GM18519 (cell line): ENCODE measurements around the gene PDXDC1.
"Not testable (repeated sequence)": the region's sequence is repeated elsewhere in the genome, so short reads cannot be mapped to it uniquely, and the experiment has no call there.

Experiments
- ATAC-seq: cut with Tn5 transposase; IDR thresholded peaks from one replicate; pipeline ENCODE4 v1.9.1; 2021; ENCODE audit warnings: mild to moderate bottlenecking, moderate library complexity; ENCODE audit not compliant: unreplicated experiment, low FRiP score

PDXDC1 gene

DNA sequence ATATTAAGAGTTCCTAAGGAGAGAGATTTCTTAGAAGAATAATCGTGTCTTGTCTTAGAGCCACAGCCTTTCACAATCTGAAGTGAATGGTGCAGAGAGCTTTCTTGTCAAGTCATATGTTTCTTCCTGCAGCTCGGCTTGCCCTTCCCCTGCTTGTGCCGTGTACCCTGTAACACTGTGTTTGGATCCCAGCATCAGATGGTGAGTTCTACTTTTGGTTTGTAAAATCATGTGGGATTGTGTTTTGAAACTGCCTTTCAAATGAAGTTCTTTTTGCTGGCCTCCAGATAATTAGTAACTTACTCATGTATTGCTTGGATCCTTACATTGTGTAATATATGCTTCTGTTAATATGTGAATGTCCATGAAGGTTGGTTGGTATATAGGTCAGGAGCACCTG is 33.8 kb downstream of the PDXDC1 start:
- not testable (repeated sequence) for ATAC-seq

DNA sequence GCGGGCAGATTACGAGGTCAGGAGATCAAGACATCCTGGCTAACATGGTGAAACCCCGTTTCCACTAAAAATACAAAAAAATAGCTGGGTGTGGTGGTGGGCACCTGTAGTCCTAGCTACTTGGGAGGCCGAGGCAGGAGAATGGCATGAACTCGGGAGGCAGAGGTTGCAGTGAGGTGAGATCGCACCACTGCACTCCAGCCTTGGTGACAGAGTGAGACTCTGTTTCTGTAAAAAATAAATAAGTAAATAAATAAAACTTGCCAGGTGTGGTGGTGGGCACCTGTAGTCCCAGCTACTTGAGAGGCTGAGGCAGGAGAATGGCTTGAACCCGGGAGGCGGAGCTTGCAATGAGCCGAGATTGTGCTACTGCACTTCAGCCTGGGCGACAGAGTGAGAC is 38.1 kb downstream of the PDXDC1 start:
- not testable (repeated sequence) for ATAC-seq

DNA sequence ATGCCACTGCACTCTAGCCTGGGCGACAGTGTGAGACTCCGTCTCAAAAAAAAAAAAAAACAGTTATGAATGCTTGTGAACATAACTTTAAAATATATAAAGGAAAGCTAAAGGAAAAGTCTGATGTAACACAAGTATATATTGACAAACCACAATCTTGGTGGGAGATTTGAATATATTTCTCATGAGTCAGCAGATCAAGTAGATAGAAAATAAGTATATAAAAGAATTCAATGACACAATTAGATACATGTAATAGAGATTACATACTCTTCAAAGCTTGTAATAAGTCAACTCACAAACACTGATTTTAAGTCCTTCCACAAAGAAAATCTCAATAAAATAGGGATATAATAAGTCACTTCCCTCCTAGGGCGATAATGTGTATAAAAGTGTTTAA is 40.8 kb downstream of the PDXDC1 start:
- not testable (repeated sequence) for ATAC-seq

DNA sequence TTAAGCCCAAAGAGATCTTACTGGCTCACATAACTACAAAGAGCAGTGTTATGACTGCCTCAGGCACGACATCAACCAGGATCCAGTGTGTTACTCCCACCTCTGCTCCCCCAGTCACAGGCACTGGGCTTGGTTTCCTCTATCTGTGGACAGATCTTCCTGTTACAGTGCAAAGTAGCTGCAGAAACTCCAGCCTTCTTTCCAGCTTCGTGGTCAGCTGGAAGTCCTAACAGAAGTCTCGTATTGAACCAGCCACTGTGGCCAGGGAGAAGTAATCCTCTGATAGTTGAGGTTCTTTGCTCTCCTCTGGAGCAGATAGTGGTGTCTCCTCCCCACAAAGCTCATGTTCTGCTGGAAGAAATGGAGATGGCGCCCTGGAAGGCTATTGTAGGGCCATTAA is 41.5 kb downstream of the PDXDC1 start:
- not testable (repeated sequence) for ATAC-seq

DNA sequence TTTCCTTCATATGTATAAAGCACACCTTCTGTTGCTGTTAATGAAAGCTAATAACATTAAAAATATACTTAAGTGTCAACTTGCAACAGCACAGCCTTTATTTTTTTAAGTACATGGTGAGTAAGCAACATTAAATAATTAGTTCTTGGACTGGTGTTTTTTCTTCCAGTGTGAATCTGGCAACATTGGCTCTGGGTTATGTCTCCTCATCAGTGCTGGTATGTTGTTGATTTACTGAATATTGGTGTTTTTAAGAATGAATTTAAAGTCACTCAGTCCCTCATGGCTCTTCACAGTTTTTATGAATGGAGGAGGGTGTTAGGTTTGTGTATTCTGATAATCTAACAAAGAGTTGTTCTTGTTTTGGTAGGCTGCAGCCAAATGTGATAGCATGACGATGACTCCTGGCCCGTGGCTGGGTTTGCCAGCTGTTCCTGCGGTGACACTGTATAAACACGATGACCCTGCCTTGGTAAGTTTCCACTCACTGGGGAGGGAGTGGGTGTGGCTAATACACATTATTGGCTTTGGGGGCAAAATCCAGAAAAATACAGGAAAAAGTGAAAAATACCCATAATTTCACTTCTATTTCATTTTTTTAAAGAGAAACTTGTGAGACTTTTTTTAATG is 42.2 kb downstream of the PDXDC1 start:
- not testable (repeated sequence) for ATAC-seq

DNA sequence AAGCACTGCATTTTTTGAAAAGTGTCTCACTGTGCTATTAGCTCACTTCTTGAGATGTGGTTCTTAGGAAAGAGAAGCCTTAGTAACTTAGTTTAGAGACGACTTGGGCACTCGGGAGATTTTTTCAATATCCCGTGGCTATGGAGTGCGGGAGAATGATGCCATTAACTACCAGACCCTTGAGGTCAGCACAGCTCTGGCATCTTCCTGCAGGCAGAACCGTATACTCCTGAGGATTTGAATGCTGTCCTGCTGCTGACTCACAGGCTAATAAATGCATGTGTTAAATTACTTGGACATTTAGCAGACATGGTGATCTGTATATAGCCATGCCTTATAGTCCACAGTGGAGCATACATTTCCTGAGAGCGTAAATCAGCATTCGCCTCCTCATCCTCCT is 46.6 kb downstream of the PDXDC1 start:
- not testable (repeated sequence) for ATAC-seq

DNA sequence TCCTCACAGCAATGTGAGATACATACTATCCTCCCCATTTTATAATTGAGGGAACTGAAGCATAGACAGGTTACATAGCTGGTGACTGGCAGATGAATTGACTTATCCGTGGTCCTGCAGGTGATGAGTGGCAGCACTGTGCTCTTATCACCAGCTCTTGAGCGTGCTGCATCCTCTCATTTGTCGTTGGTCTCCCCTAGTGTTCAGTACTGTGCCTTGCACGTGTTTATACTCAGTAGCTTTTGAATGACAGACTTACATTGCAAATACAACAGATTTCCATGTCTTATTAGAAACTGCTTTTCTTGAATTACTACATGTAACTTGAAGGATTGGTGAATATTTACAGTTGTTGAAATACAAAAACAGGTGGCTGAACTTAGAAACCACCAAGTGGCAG is 47.4 kb downstream of the PDXDC1 start:
- ATAC-seq = peak; percentile 67

DNA sequence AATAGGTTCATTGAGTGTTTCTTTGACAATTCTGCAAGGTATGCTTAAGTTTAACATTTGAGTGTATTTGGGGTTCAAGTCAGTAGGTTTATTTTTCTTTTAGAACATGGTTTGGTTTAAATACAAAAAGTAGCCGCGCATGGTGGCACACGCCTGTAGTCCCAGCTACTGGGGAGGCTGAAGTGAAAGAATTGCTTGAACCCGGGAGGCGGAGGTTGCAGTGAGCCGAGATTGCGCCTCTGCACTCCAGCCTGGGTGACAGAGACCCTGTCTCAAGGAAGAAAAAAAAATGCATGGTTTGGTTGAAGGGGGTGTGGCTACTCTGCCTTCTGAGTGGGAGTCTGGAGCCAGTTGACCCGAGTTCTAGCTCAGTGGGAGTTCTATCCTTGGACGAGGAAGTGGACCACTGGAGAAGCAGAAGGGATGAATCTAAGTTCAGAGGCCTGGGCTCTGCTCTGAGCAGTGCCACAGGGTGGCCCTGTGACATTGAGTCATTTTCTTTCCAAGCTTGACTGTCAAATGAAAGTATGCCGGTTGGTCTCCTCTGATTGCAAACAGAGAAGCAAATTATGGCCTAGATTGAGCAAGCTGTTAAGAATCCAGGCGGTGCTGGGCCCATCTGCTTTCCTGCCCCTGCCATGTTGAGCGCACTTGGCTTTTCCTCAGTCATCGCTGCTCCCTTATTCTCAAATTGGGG is 48.7 kb downstream of the PDXDC1 start:
- not testable (repeated sequence) for ATAC-seq

DNA sequence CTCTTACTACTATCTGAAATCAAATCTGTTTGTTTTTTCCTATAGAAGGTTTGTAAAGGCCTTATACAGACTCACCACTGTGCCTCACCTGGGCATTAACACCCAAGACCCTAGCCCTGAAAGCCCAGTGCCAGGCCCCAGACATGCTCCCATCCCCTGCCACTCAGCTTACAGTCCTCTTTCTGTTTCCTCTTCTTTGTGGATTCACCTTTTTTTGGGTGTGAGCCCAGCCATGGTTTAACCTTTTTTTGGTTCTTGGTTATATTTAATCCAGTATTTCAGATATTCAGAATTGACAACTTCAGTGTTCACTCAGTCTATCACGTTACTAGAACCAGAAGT is 50.0 kb downstream of the PDXDC1 start:
- not testable (repeated sequence) for ATAC-seq

DNA sequence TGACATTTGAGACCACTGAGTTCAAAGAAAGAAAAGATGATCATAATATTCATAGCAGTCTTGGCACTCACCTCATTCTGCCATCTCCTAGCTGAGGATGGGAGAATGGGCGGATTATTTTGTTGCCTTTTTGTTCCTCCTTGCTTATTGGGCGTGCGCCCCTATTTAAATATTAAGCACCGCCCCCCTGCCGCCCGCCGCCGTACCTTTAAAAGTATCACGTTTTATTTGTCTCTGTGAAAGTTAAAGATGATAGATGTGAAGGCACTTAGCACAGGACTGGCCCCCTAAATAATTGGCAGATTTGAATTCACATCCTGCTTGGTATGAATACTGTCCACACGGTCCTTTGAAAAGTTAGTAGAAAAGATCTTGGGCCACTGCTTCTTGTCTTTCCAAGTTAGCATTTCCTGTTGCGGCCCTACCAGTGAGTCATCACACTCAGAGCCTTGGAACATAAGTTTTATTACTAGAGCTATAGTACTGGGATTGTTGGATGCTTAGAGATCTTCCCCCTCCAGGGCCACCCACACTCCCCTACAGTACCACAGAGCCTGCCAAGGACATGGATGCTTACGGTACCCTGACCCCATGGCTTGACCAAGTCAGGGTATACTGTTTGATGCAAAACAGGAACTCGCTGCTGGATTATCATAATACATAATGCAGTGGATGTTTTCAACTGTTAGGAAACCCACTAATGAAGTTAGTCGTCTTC is 50.6 kb downstream of the PDXDC1 start:
- ATAC-seq = not testable (repeated sequence)

DNA sequence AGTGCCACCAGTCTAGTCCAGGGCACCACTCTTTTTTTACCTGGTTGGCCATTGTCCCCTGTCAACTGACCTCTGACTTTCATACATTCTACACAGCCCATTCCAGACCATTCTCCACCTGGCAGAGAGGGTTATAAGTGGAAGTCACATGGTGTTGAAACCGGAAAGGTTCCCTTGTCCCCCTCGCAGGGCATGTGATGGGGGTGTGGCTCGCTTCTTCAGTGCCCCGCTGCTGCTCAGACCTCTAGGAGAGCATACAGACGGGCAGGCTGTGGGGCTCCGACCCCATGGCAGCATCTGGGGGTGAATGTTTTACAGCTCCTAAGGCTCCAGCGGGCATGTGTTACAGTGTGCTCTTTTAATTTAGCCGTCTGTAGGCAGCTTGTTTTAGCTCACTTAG is 52.2 kb downstream of the PDXDC1 start:
- ATAC-seq = not testable (repeated sequence)

DNA sequence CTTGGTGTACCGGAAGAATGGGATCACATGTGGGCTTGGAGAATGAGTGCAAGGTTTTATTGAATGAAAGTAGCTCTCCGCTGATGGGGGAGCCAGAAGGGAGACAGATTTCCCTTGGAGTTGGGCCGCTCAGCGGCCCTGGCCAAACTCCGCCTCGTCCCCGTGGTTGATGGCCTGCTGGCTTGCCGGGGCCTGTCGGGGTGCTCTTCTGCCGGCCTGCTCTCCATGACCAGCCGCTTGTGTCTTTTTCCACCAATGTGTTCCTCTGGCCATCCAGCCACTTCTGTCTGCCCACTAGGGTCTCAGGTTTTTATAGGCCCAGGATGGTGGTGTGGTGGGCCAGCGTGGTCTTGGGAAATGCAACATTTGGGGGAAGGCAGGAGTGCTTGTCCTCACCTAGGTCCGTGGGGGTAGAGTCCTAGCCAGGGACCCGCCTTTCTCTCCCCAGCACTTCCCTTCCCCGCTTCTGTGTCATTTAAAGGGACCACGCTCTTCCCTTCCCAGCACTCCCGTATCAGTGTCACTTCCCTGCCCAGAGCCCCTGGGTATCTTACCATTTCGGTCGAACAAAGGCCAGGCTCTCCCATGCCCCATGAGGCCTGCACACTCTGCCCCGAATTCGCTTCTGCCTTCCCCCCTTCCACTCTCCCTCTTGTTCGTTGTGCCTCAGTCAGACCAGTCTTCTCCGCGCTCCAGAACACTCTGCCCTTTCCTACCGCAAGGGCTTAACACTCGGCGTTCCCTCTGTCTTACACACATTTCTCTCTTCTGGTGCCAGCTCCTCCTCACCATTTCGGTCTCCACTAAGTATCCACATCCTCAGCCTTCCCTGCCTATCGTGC is 52.9 kb downstream of the PDXDC1 start:
- not testable (repeated sequence) for ATAC-seq

DNA sequence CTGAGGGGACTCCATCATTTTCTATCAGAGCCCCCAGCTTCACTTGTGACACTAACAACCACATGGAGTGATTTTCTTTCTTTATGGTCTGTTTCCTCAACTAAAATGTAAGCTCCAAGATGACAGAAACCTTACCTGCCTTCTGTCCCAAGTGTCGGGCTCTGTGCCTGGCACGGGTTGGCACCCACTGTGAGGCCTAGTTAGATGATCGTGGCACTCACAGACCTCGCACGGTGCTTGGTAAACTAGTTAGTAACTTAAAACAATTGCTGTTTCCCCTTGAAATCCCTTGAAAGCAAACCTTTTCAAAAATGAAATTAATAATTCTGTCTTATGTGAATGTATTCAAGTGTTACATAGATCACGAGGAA is 53.5 kb downstream of the PDXDC1 start:
- ATAC-seq = not testable (repeated sequence)

DNA sequence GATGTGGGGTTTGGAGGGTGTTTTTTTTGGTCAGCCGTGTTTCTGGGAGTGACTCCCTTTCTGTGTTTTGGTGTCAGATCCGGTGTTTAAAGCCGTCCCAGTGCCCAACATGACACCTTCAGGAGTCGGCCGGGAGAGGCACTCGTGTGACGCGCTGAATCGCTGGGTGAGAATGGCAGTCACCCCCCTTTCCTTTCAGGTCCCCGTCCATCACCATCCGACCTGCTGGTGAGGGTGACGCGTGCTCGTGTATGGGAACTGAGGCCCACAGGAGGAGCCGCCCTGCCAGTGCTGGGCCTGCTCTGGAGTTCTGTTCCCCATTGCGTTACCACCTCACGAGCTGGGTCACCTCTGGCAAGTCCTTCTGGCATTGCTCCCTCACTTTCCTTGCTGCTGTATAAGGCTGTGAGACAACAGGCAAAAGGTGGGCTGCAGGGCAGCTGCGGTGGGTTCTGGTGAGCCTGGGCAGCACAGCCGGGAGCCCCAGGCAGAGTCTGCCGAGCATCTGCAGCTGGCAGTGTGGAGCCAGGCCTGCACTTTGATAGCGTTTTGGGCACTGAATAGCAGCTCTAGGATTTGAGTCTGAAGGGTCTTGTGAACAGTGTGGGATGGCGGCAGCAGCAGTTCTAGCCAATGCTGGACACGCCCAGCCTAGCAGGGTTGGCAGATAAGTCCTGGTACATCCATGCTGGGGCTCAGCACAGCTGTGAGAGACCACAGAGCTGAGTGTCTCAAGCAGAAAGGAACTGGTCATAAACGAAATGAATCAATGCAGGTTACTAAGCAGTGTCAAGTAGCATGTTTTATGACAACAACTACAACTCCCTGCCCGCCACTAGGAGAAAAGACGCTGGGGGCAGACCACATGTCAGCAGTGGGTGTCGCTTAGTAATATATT is 54.2 kb downstream of the PDXDC1 start:
- not testable (repeated sequence) for ATAC-seq

DNA sequence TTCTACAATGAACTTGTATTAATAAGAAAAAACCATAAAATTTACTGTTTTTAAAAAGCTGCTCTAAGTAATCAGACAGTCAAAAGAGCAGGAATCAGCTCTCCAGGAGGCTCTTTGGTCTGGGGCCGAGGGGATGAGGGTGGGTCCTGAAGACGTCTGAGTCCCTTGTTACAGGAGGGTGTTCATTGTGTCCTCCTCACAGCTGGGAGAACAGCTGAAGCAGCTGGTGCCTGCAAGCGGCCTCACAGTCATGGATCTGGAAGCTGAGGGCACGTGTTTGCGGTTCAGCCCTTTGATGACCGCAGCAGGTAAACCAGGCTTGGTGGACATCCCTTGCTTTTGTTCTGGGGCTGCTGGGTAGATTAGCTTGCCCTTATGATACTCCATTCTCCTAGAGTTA is 54.9 kb downstream of the PDXDC1 start:
- ATAC-seq = not testable (repeated sequence)

DNA sequence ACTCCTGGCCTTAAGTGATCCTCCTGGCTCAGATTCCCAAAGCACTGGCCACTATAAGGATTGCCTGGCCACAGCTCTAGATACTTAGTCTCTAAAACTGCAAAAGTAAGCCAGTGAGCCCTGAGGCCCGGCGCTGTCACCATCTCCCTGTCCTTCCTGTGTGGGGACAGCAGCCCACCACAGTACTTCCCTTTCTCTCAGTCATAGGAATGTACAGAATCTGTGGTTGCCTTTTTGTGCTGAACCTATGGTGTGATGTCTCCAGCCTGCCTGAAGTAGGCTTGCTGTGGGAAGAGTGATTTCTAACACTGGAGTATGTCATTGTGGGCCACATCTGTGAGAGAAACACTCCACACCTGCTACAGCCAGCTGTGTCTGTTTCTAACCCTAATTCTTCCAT is 56.4 kb downstream of the PDXDC1 start:
- ATAC-seq = no peak

DNA sequence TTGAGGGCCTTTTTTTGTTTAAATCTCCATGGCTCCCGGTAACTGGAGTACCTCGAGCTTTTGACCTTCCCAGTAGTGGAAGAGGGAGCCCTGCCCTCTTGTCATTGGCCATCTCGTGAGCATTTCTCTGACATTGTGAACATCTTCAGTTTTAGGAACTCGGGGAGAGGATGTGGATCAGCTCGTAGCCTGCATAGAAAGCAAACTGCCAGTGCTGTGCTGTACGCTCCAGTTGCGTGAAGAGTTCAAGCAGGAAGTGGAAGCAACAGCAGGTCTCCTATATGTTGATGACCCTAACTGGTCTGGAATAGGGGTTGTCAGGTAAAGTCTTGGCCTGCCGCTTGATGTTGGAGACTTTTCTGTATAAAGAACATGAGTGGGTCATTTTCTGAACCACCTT is 56.8 kb downstream of the PDXDC1 start:
- ATAC-seq = no peak

DNA sequence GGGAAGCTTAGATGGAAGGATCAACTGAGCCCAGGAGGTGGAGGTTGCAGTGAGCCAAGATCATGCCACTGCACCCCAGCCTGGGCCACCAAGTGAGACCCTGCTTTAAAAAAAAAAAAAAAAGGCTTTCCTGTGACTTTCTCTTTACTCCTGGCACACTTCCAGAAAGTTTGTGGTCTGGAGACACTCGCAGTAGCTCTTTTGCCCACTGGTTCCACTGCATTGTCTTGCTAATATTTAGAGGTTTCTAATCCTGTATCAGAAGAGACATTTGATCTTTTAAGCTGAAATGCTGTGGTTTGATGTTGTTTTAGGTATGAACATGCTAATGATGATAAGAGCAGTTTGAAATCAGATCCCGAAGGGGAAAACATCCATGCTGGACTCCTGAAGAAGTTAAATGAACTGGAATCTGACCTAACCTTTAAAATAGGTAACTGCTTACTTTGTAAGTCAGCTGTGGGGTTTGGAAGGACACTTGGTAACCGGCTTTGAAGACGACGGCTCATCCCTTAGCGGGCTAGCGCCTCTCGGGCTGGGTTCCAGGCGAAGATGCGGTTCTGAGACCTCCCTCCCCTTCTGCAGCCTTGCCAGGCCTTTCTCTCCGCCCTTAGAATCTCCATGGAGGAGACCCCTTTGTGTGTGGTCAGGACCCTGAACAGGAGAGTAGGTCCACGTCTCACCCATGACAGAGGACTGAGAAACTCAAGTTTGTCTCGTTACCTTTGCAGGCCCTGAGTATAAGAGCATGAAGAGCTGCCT is 57.9 kb downstream of the PDXDC1 start:
- no peak for ATAC-seq

DNA sequence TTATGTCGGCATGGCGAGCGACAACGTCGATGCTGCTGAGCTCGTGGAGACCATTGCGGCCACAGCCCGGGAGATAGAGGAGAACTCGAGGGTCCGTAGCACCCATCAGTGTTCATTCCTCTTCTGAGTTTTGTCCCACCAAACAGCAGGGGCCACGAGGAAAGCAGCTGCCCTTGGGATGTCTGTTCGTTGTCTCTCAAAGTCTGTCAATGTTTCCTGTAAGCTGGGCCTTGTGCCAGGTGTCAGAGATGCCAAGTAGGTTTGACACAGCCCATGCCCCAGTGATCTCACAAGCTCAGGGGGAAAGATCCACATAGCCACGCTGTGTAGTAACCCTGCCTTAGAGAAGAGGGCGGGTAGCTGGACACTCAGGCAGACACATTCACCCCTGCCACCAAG is 58.5 kb downstream of the PDXDC1 start:
- ATAC-seq = no peak
